KMS-11 (cell line): ENCODE data around the gene NUP93.

ENCODE experiments used
- H2AFZ ChIP-seq: fragments of 200-600 bp; sonication (generic); 2 replicates; pipeline ENCODE4 v1.6.1; 2016; ENCODE audit warnings: antibody characterized with exemption, mixed run types, low read depth
- H3K27ac ChIP-seq: fragments of 200-600 bp; sonication (generic); 2 replicates; pipeline ENCODE4 v1.6.1; 2016; ENCODE audit warnings: mild to moderate bottlenecking, mixed run types
- H3K27me3 ChIP-seq: fragments of 200-600 bp; sonication (generic); 2 replicates; pipeline ENCODE4 v1.6.1; 2017; ENCODE audit warnings: mild to moderate bottlenecking, low read depth, mixed run types, moderate library complexity; ENCODE audit not compliant: insufficient read depth
- H3K36me3 ChIP-seq: fragments of 200-600 bp; sonication (generic); 2 replicates; pipeline ENCODE4 v1.6.1; 2017; ENCODE audit warnings: mild to moderate bottlenecking, mixed run types; ENCODE audit not compliant: insufficient read depth
- H3K4me1 ChIP-seq: fragments of 200-600 bp; sonication (generic); 2 replicates; pipeline ENCODE4 v1.6.1; 2016; ENCODE audit warnings: mild to moderate bottlenecking, low read depth, mixed run types; ENCODE audit not compliant: poor library complexity, severe bottlenecking
- H3K4me2 ChIP-seq: fragments of 200-600 bp; sonication (generic); 2 replicates; pipeline ENCODE4 v1.7.0; 2016; ENCODE audit warnings: mild to moderate bottlenecking, mixed run types
- H3K4me3 ChIP-seq: fragments of 200-600 bp; sonication (generic); IDR thresholded peaks from 2 replicates; pipeline ENCODE4 v1.6.1; 2017; ENCODE audit warnings: low read depth, low read length, mixed read lengths; ENCODE audit not compliant: insufficient read depth
- H3K79me2 ChIP-seq: fragments of 200-600 bp; sonication (generic); 2 replicates; pipeline ENCODE4 v1.6.1; 2016; ENCODE audit warnings: low read depth, mixed run types; ENCODE audit not compliant: insufficient read depth
- H3K9ac ChIP-seq: fragments of 200-600 bp; sonication (generic); 2 replicates; pipeline ENCODE4 v1.6.1; 2016; ENCODE audit warnings: mild to moderate bottlenecking, mixed run types
- H4K20me1 ChIP-seq: fragments of 200-600 bp; sonication (generic); 2 replicates; pipeline ENCODE4 v1.6.1; 2016; ENCODE audit warnings: mild to moderate bottlenecking, mixed run types; ENCODE audit not compliant: insufficient read depth
- CTCF ChIP-seq: fragments of 200-600 bp; sonication (generic); conservative IDR thresholded peaks from 2 replicates; pipeline ENCODE4 v1.6.1; 2017; ENCODE audit warnings: low read depth, mild to moderate bottlenecking, antibody characterized with exemption, low read length, moderate library complexity, mixed read lengths

NUP93 gene

GRCh38 chr16:56688762-56689161 lies 41.2 kb upstream of the NUP93 start:
- H3K79me2 ChIP-seq = no peaks in the 10 kb centered on the region
- H2AFZ ChIP-seq = no peak overlapping the region
- H4K20me1 ChIP-seq = no peaks in the 10 kb centered on the region
- no peak overlapping the region for H3K4me2 ChIP-seq
- H3K4me1 ChIP-seq = no peaks in the 10 kb centered on the region
- no peak for TF ChIP-seq CTCF
- no peak overlapping the region for H3K4me3 ChIP-seq
- H3K27ac ChIP-seq = no peak overlapping the region
- H3K27me3 ChIP-seq = no peaks in the 10 kb centered on the region
- H3K9ac ChIP-seq = no peak overlapping the region
- no peaks in the 10 kb centered on the region for H3K36me3 ChIP-seq

GRCh38 chr16:56689171-56689570 lies 40.8 kb upstream of the NUP93 start:
- Histone ChIP-seq H3K36me3 (no peaks in the 10 kb centered on the region), H3K27ac (no peak overlapping the region), H2AFZ (no peak overlapping the region), H4K20me1 (no peaks in the 10 kb centered on the region), H3K4me1 (no peaks in the 10 kb centered on the region), H3K4me3 (no peak overlapping the region), H3K27me3 (no peaks in the 10 kb centered on the region), H3K9ac (no peak overlapping the region), H3K4me2 (no peak overlapping the region), H3K79me2 (no peaks in the 10 kb centered on the region)
- no peak for TF ChIP-seq CTCF

- Histone ChIP-seq H3K36me3 (no peaks in the 10 kb centered on the region), H3K27ac (no peak overlapping the region), H3K27me3 (no peaks in the 10 kb centered on the region), H3K4me3 (no peak overlapping the region), H3K79me2 (no peaks in the 10 kb centered on the region), H4K20me1 (no peaks in the 10 kb centered on the region), H3K4me2 (no peak overlapping the region), H3K9ac (no peak overlapping the region), H3K4me1 (no peaks in the 10 kb centered on the region), H2AFZ (no peak overlapping the region)
- TF ChIP-seq CTCF = no peak
Measured at GRCh38 chr16:56690420-56691122, 39.4 kb upstream of the NUP93 start.

GRCh38 chr16:56691885-56692284 lies 38.0 kb upstream of the NUP93 start:
- Histone ChIP-seq H3K36me3 (no peaks in the 10 kb centered on the region), H3K4me1 (no peaks in the 10 kb centered on the region), H3K4me3 (no peak overlapping the region), H3K79me2 (no peaks in the 10 kb centered on the region), H4K20me1 (no peaks in the 10 kb centered on the region), H3K9ac (no peak overlapping the region), H3K4me2 (no peak overlapping the region), H2AFZ (no peak overlapping the region), H3K27me3 (no peaks in the 10 kb centered on the region), H3K27ac (no peak overlapping the region)
- no peak for TF ChIP-seq CTCF
